Hepatocyte (in vitro differentiated cells): ENCODE data around the gene IL17RE. TPM values are rescaled to one million over a fixed set of nuclear protein-coding genes. Genes with fewer than 3 reads are reported as not detected.

Experiments
- DNase-seq: peaks from one replicate; pipeline ENCODE4 v3.0.0-alpha.2; 2016; ENCODE audit warnings: low spot score
- H2AFZ ChIP-seq: fragments of 200-600 bp; sonication (generic); 2 replicates; pipeline ENCODE4 v1.6.0; 2016; ENCODE audit warnings: antibody characterized with exemption, mild to moderate bottlenecking
- H3K27ac ChIP-seq: fragments of 200-600 bp; sonication (generic); 2 replicates; pipeline ENCODE4 v1.5.1; 2016; ENCODE audit warnings: mild to moderate bottlenecking
- H3K27me3 ChIP-seq: fragments of 200-600 bp; sonication (generic); 2 replicates; pipeline ENCODE4 v1.6.1; 2016
- H3K36me3 ChIP-seq: fragments of 200-600 bp; sonication (generic); replicated peaks from 2 replicates; pipeline ENCODE4 v1.5.1; 2016; ENCODE audit warnings: low read depth; ENCODE audit not compliant: insufficient read depth
- H3K4me1 ChIP-seq: fragments of 200-600 bp; sonication (generic); 2 replicates; pipeline ENCODE4 v1.5.1; 2016; ENCODE audit warnings: mild to moderate bottlenecking, moderate library complexity; ENCODE audit not compliant: insufficient read depth
- H3K4me2 ChIP-seq: fragments of 200-600 bp; sonication (generic); 2 replicates; pipeline ENCODE4 v1.6.0; 2016
- H3K4me3 ChIP-seq: fragments of 200-600 bp; sonication (generic); 2 replicates; pipeline ENCODE4 v1.5.1; 2016; ENCODE audit warnings: mild to moderate bottlenecking
- H3K79me2 ChIP-seq: fragments of 200-600 bp; sonication (generic); 2 replicates; pipeline ENCODE4 v1.6.0; 2017; ENCODE audit warnings: mild to moderate bottlenecking
- H3K9me2 ChIP-seq: fragments of 200-600 bp; sonication (generic); replicated peaks from 2 replicates; pipeline ENCODE4 v1.6.0; 2017; ENCODE audit warnings: mild to moderate bottlenecking; ENCODE audit not compliant: insufficient read depth
- H3K9me3 ChIP-seq: fragments of 200-600 bp; sonication (generic); 2 replicates; pipeline ENCODE4 v1.5.1; 2016; ENCODE audit warnings: low read depth, mild to moderate bottlenecking
- H4K20me1 ChIP-seq: fragments of 200-600 bp; sonication (generic); 2 replicates; pipeline ENCODE4 v1.6.0; 2016; ENCODE audit warnings: mild to moderate bottlenecking; ENCODE audit not compliant: insufficient read depth, poor library complexity, severe bottlenecking
- CTCF ChIP-seq: fragments of 200-600 bp; sonication (generic); IDR thresholded peaks from 2 replicates; pipeline ENCODE4 v1.5.1; 2016; ENCODE audit warnings: antibody characterized with exemption, mild to moderate bottlenecking; ENCODE audit not compliant: poor library complexity
- EZH2 ChIP-seq: fragments of 200-600 bp; sonication (generic); IDR thresholded peaks from 2 replicates; pipeline ENCODE4 v1.6.1; 2016; ENCODE audit warnings: antibody characterized with exemption, mild to moderate bottlenecking, borderline replicate concordance
- EZH2phosphoT487 ChIP-seq: fragments of 200-600 bp; sonication (generic); IDR thresholded peaks from one replicate; pipeline ENCODE4 v1.6.1; 2018; ENCODE audit warnings: antibody characterized with exemption, mild to moderate bottlenecking, low read depth, moderate library complexity; ENCODE audit not compliant: unreplicated experiment, severe bottlenecking
- WGBS: methylation state at CpG from one replicate; pipeline ENCODE4 v1.1.6; 2016; ENCODE audit warnings: low lambda C conversion rate; ENCODE audit errors: missing lambda C conversion rate; 5-methylcytosine and 5-hydroxymethylcytosine counted together
- polyA plus RNA-seq: library from polyadenylated mRNA; unstranded; fragments of >200 nt; fragmentation: Nextera tagmentation; extraction: Ambion mirVana; gene quantifications from 2 replicates; pipeline ENCODE4 v1.2.1, GENCODE V29; 2016
- total RNA-seq: library from RNA; depleted of rRNA; stranded (reverse); fragments of >200 nt; gene quantifications from 2 replicates; pipeline ENCODE4 v1.2.3, GENCODE V29; 2014

The IL17RE gene
- total and polyA plus RNA-seq, 2 experiments from 2014 or later, result 6.8 to 9.1 TPM

- H3K4me3 ChIP-seq, result no peak overlapping the region
- WGBS, result 88% methylated on average over 12 of the region's 12 CpGs
- no peaks in the 10 kb centered on the region for H3K36me3 ChIP-seq
- H3K27ac ChIP-seq, result no peak overlapping the region
- no peaks in the 10 kb centered on the region for H3K9me3 ChIP-seq
- H3K79me2 ChIP-seq, result no peaks in the 10 kb centered on the region
- no peak for TF ChIP-seq EZH2
- no peak for TF ChIP-seq EZH2phosphoT487
- no peak for TF ChIP-seq CTCF
- H2AFZ ChIP-seq, result no peak overlapping the region
- no peaks in the 10 kb centered on the region for H3K27me3 ChIP-seq
- no peak overlapping the region for H3K4me2 ChIP-seq
- H3K4me1 ChIP-seq, result peaks cover 9% of the 10 kb centered on the region
- no peak for DNase-seq
- H4K20me1 ChIP-seq, result no peaks in the 10 kb centered on the region
- no peaks in the 10 kb centered on the region for H3K9me2 ChIP-seq
Measured at GRCh38 chr3:9859530-9860025, 43.1 kb upstream of the IL17RE start.

GRCh38 chr3:9861201-9861600 is 41.4 kb upstream of the IL17RE start:
- no peak for DNase-seq
- H2AFZ ChIP-seq, result no peak overlapping the region

GRCh38 chr3:9861626-9862130 is 41.0 kb upstream of the IL17RE start:
- Histone ChIP-seq H3K27ac (no peak overlapping the region), H3K4me1 (peaks cover 17% of the 10 kb centered on the region), H4K20me1 (no peaks in the 10 kb centered on the region), H3K27me3 (no peaks in the 10 kb centered on the region), H3K9me2 (no peaks in the 10 kb centered on the region), H3K4me2 (no peak overlapping the region), H3K36me3 (no peaks in the 10 kb centered on the region), H3K4me3 (no peak overlapping the region), H3K79me2 (no peaks in the 10 kb centered on the region), H2AFZ (no peak overlapping the region), H3K9me3 (no peaks in the 10 kb centered on the region)
- WGBS, result 92% methylated on average over 5 of the region's 5 CpGs
- TF ChIP-seq CTCF (no peak), EZH2 (no peak)
- DNase-seq, result no peak

More at GRCh38 chr3:9861201-9861600, 41.4 kb upstream of the IL17RE start:
- Histone ChIP-seq H3K9me2 (no peaks in the 10 kb centered on the region), H3K79me2 (no peaks in the 10 kb centered on the region), H4K20me1 (no peaks in the 10 kb centered on the region), H3K36me3 (no peaks in the 10 kb centered on the region), H3K4me3 (no peak overlapping the region), H3K9me3 (no peaks in the 10 kb centered on the region), H3K4me1 (peaks cover 17% of the 10 kb centered on the region), H3K4me2 (no peak overlapping the region), H3K27me3 (no peaks in the 10 kb centered on the region), H3K27ac (no peak overlapping the region)
- 87% methylated on average over 4 of the region's 4 CpGs for WGBS
- TF ChIP-seq EZH2phosphoT487 (no peak), EZH2 (no peak), CTCF (no peak)
